LoVo (cell line): Measurements from ENCODE around the gene RUFY4.

ENCODE experiments used
- DNase-seq: peaks from one replicate; pipeline ENCODE4 v3.0.0-alpha.2; 2016; ENCODE audit warnings: low spot score

Gene RUFY4

DNA sequence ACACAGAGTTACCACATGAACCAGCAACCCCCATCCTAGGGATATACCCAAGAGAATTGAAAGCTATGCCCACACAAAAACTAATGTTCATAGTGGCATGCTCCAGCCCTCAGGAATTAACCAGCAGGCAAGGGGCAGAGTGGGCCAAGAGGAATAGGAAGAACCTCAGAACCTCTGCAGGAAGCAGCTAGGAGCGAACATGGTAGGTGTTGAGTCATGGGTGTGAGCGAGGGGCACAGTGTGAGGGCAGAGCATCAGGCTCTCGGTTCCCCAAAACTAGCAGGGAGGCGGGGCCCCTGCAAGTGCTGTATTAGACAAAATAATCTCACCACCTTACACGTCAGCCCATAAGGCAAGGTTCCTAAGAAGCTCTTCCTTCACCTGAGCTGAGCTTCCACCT is 5.6 kb upstream of the RUFY4 start:
- no peak for DNase-seq

- no peak for DNase-seq
These were observed 5.2 kb upstream of the RUFY4 start for GRCh38 chr2:218063896-218064295.

DNA sequence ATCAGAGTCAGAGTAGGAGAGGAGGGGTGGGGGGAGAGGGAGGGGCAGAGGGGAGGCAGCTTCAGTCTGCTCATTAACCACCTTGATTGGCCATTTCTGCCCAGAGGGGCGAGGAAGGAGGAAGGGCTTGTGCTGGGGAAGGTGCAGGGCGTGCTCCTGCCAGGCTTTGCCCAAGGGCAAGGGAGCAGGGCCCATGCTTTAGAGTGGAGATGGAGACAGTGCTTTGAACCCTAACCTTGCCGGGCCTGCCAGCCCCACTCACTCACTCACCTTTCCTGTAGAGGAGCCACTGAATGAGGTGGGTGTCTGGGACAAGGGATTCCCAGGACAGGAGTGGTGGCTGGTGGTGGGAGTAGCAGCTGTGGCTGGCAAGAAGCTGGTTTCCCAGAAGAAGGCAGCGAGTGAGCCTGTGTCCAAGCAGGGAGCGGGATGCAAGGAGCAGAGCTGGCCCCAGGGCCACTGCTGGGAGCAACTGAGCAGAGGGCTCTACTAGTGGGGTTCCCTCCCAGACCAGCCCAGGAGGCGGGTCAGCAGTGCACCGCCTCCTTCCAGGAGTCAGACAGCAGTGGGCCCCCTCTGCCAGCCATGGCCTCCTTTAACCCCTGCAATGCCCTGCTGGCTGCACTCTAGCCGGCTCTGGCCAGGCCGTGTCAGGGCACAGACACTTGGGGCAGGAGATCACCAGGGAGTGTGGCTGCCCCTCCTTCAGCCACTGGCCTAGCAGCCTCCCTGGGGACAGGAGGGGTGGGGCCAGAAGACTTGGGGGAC is 3.6 kb upstream of the RUFY4 start:
- no peak for DNase-seq

GRCh38 chr2:218066926-218067515 is 2.0 kb upstream of the RUFY4 start:
- no peak for DNase-seq

- no peak for DNase-seq
These were observed 1.5 kb upstream of the RUFY4 start for GRCh38 chr2:218067523-218067922.

DNA sequence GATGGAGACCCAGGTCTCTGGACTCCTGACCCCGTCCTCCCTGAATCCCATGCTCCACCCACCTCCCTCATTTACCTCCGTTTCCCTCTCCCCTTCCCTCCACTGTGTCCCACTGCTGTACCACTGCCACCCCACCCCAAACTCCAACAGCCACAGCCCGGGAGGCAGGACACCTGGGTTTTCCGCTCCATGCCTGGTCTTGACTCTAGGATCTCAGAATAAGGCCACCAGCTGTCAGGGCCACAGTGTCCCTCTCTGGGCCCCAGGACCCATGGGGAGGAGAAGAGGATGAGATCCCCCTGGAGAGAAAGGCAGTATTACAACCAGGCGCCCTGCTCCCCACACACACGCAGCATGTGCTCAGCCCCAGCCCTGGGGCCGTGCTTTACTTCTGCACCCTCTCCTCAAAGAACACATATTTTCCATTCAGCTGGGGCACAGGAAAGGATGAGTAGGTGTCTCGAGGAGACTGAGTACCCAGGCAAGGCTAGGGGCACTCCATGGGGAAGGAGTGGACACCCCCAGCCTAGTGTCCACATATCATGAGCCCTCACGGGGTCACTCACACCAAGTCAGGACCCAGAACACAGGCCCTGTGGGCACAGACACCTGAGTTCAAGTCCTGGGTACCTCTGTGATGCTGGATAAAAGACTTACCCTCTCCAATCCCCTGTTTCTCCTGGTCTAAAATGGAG is 700 bp downstream of the RUFY4 start:
- DNase-seq = no peak

- DNase-seq = no peak
These were observed 1.5 kb downstream of the RUFY4 start for GRCh38 chr2:218070587-218070986.

DNA sequence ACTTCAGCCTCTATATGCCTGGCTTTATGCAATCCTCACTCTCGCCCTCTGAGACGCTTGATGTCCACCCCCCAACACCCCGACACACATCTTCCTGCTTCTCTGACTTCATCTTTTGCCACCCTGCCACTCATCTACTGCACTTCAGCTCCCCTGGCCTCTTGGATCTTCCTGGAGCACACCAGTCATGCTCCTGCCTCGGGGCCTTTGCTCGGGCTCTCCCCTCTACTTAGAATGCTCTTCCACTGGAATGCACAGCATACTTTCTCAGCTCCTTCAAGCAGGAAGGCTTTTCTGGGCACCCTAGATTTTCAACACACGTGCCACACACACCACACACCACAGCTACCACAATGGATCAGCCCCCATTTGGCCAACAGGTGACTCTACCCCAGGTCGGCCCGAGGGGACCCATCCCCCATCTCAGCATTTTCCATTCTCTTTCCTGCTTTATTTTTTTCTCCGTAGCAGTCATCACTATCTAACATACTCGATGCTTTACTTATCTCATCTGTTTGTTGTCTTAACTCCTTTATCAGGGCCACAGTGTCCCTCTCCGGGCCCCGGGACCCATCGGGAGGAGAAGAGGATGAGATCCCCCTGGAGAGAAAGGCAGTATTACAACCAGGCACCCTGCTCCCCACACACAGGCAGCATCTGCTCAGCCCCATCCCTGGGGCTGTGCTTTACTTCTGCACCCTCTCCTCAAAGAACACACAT is 2.3 kb downstream of the RUFY4 start:
- no peak for DNase-seq

DNA sequence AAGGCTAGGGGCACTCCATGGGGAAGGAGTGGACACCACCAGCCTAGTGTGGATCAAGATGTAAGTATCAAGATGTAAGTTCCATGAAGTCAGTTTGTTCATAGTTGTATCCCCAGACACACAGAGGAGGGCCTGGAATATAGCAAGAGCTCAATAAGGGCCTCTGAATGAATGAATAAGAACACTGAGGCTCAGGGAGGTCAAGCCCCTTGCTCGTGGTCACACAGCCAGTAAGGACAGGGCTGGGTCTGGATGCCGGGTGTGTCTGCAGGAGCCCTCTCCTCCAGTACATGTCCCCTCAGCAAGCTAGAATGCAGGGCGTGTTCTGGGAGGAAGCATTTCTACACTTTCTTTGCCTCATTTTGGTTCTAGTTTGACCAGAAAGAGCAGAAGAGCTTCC is 2.9 kb downstream of the RUFY4 start:
- DNase-seq = no peak

DNA sequence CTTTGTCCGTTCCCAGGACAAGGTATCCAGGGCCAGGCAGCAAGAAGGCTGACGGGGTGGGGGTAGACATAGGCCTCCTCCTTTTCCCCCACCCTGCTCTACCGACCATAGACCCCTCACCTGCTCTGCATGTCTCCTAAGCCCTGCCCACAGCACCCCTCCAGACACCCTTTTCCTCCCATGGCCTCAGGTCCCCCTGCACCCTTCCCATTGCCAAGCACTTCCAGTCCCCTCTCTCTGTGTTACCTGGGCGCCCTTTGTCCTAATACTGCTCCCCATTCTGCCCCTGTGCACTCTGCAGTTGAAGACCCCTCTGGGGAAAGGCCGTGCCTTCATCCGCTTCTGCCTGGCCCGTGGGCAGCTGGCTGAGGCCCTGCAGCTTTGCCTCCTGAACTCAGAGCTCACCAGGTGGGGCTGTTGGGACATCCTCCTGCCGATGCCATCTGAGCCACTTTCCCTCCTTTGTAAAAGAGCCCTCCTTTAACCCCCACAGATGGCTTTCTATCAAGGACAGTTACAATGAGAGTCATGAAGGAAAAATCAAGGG is 3.5 kb downstream of the RUFY4 start:
- DNase-seq = no peak

DNA sequence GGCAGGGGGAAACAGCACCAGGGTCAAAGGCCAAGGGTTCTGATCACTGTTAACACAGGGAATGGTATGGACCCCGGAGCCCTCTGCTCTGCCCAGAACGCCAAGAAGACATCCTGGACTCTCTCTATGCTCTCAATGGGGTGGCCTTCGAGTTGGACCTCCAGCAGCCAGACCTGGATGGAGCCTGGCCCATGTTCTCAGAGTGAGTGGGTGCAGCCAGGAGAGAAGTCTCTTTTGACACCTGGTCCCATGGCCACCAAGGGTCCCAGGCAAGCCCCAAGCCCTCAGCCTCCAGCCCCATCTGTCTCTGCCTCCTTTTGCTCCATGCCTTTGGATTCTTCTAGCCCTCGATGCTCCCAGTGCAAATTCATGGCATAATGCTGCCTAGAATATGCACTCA is 4.1 kb downstream of the RUFY4 start:
- DNase-seq = no peak

DNA sequence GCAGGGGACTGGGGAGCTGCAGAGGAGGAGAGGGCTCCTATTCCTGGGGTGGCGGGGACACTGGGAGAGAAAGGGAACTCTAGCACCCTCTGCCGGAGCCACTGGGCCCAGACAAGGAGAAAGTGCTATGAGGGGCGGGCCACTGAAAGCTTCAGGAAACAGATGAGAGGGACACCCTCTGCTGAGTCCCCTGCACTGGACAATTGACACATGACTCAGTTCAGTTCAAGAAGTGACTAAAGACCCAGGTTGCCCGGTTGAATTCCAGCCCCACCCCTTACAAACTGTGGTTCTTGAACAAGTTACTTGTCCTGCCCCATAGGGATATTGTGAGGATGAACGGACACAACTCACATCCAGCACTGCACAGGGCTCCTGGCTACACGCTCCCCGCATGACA is 5.0 kb downstream of the RUFY4 start:
- peak; percentile 21 for DNase-seq

GRCh38 chr2:218075975-218076811 is 7.1 kb downstream of the RUFY4 start:
- DNase-seq = no peak

DNA sequence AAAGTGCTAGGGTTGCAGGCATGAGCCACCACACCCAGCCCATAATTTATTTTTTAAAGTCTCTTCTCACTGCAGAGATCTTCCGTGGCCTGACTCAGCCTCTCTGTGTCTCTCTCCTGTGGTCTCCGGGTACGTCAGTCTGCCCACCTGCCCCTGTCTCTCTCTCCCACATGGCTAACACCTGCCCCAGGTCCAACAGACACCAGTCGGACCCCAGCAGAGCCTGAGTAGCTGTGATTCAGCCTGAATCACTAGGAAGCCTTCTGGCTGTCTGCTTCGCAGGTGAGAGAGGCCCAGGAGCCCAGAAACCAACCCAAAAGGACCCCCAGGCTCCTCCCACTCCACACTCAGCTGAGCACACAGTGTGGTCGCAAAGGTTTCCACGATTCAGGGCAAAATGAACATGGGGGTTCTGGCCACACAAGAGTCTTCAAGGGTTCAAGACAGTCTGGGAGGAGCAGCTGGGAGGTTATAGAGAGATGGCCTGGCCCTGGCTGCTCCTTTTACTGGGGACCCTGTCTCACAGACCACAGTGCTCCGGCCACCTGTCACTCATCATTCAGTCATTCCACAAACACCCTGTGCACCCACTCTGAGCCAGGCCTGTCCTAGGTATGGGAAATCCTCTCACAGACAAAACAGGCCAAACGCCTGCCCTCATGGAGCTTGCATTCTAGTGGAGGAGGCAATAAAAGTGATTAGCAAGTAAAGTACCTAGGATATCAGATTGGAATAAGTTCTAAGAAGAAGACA is 8.6 kb downstream of the RUFY4 start:
- no peak for DNase-seq

- DNase-seq = no peak
These were observed 11.2 kb downstream of the RUFY4 start for GRCh38 chr2:218079943-218080913.

DNA sequence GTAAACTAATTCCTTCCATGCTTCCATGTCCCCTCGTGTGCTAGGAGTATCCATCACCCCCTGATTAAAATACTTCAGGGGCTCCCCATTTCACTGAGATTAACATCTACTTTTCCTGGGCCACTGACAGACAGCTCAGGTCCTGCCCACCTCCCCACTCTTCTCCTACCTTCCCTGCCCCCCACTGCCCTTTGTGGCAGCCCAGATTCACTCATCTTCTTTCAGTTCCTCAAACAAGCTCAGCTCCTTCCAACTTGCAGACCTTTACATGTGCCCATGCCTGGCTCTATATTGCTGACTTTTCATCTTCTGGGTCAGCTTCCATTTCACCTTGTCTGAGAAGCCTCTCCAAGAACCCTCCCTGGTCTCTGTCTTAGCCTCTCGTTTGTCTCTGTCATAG is 12.0 kb downstream of the RUFY4 start:
- no peak for DNase-seq

GRCh38 chr2:218081695-218082094 is 12.6 kb downstream of the RUFY4 start:
- DNase-seq = no peak

DNA sequence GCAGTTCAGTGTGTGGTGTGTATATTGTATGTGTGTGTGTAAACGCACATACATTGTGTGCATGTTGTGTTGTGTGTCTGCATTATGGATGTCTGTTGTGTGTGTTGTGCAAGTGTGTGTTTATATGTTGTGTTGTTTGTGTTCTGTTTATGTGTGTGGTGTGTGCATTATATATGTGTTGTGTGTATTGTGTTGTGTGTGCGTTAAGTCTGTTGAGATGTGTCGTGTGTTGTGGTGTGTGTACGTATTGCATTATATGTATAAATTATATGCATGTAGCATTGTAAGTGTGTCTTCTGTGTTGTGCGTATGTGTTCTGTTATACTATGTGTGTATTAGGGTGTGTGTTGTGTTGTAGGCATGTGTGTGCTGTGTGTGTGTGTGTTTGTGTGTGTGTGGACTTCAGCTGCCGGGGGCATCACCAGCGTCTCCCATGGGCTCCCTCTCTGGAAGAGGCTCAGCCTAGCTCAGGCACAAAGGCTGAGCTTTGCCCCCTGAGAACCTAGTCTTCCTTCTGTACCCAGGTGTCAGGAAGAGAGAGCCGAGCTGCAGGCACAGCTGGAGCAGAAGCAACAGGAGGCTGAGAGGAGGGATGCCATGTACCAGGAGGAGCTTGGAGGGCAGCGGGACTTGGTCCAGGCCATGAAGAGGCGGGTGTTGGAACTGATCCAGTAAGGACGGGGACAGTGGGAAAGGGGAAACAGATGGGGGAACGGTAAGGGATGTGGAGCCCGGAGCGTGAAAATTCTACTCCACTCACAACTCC is 13.7 kb downstream of the RUFY4 start:
- no peak for DNase-seq

DNA sequence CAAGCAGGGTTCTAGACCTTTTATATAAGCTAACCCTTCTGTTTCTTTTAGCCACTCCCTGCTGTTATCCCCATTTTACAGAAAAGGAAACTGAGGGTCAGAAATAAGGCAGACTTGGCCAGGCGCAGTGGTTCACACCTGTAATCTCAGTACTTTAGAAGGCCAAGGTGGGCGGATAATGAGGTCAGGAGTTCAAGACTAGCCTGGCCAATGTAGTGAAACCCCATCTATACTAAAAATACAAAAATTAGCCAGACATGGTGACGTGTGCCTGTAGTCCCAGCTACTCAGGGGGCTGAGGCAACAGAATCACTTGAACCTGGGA is 14.3 kb downstream of the RUFY4 start:
- DNase-seq = no peak
